Sigmoid colon (tissue), 7 donors: ENCODE data around the gene IL13RA2. TPM values are rescaled to one million over a fixed set of nuclear protein-coding genes. Genes with fewer than 3 reads are reported as not detected.

Source experiments
- DNase-seq: peaks from one replicate; pipeline ENCODE4 v3.0.0-alpha.2; 2019
- H3K27ac ChIP-seq, 4 donors: fragments of 200-600 bp; sonication (generic); one replicate each; pipeline ENCODE4 v1.5.1; 2016 to 2019; ENCODE audit warnings: mild to moderate bottlenecking in 1 of 4
- H3K27me3 ChIP-seq, 3 donors: fragments of 200-600 bp; sonication (generic); one replicate each; pipeline ENCODE4 v1.5.1; 2019; ENCODE audit warnings: mild to moderate bottlenecking in 1 of 3
- H3K36me3 ChIP-seq, 4 donors: fragments of 200-600 bp; sonication (generic); one replicate each; pipeline ENCODE4 v1.5.1; 2016 to 2019
- H3K4me1 ChIP-seq, 4 donors: fragments of 200-600 bp; sonication (generic); one replicate each; pipeline ENCODE4 v1.5.1; 2017 to 2019
- H3K4me3 ChIP-seq, 4 donors: fragments of 200-600 bp; sonication (generic); one replicate each; pipeline ENCODE4 v1.5.1; 2017 to 2019; ENCODE audit warnings: mild to moderate bottlenecking in 2 of 4, moderate library complexity in 1 of 4
- H3K9me3 ChIP-seq, 4 donors: fragments of 200-600 bp in 3 of 4; sonication (generic) in 3 of 4; one replicate each; pipeline versions ENCODE4 v1.5.1 to v1.6.1; 2013 to 2019
- EP300 ChIP-seq, 4 donors: sonication (generic); formaldehyde crosslinking; IDR thresholded peaks; one replicate each; pipeline ENCODE4 v1.6.1; 2017; ENCODE audit warnings: antibody characterized with exemption in 4 of 4
- POLR2A ChIP-seq, 2 donors: fragments of 450-650 bp; IDR thresholded peaks; one replicate each; pipeline ENCODE4 v1.6.1; 2016; ENCODE audit warnings: antibody characterized with exemption in 2 of 2, mild to moderate bottlenecking in 2 of 2, moderate library complexity in 2 of 2
- POLR2AphosphoS5 ChIP-seq, 4 donors: sonication (generic); formaldehyde crosslinking; IDR thresholded peaks; one replicate each; pipeline ENCODE4 v1.6.1; 2017; ENCODE audit warnings: antibody characterized with exemption in 4 of 4
- WGBS, 2 donors: extraction: QIAGEN DNeasy Blood & Tissue Kit; methylation state at CpG; one replicate each; pipeline ENCODE4 v1.1.7; 2013; 5-methylcytosine and 5-hydroxymethylcytosine counted together
- intact Hi-C: fragments of 100-400 bp; cut with DNase I; formaldehyde crosslinking; loops from one replicate; pipeline ENCODE4 v1.15.1; 2023
- polyA plus RNA-seq, 3 donors: library from polyadenylated mRNA; stranded (reverse); fragments of 200-250 nt; gene quantifications; one replicate each; pipeline ENCODE4 v1.2.3, GENCODE V29; 2013
- total RNA-seq, 4 donors: library from RNA; depleted of rRNA; stranded (reverse); fragments of >200 nt; gene quantifications; one replicate each; pipeline ENCODE4 v1.1.0, GENCODE V29; 2016
- TF ChIP-seq, protein P1 (sequence below), 4 experiments: fragments of 450-650 bp in 3 of 4; fragments of 200-600 bp in 1 of 4; IDR thresholded peaks; one replicate each; pipeline ENCODE4 v1.5.1; 2016 to 2019; ENCODE audit warnings: antibody characterized with exemption in 4 of 4, mild to moderate bottlenecking in 3 of 4, moderate library complexity in 2 of 4
- donor health status: healthy with polysubstance abuse.
- donor health status: Bipolar disorder and iron deficiency.
- donor health status: healthy.

Gene IL13RA2
- total and polyA plus RNA-seq, 7 donors = 0.36 to 0.45 TPM; not detected in 5

GRCh38 chrX:115023811-115024210, 6.4 kb upstream of the IL13RA2 start:
- TF ChIP-seq, protein P1, sequence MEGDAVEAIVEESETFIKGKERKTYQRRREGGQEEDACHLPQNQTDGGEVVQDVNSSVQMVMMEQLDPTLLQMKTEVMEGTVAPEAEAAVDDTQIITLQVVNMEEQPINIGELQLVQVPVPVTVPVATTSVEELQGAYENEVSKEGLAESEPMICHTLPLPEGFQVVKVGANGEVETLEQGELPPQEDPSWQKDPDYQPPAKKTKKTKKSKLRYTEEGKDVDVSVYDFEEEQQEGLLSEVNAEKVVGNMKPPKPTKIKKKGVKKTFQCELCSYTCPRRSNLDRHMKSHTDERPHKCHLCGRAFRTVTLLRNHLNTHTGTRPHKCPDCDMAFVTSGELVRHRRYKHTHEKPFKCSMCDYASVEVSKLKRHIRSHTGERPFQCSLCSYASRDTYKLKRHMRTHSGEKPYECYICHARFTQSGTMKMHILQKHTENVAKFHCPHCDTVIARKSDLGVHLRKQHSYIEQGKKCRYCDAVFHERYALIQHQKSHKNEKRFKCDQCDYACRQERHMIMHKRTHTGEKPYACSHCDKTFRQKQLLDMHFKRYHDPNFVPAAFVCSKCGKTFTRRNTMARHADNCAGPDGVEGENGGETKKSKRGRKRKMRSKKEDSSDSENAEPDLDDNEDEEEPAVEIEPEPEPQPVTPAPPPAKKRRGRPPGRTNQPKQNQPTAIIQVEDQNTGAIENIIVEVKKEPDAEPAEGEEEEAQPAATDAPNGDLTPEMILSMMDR (IDR thresholded peaks at IDR 0.05) = no peak
- TF ChIP-seq POLR2AphosphoS5 (IDR thresholded peaks at IDR 0.05) = no peak
- no peak for TF ChIP-seq EP300 (IDR thresholded peaks at IDR 0.05)
- TF ChIP-seq POLR2A (IDR thresholded peaks at IDR 0.05) = no peak
- H3K4me1 ChIP-seq = no peaks in the 10 kb centered on the region
- no peak overlapping the region for H3K27ac ChIP-seq
- 88 to 91% methylated on average over 3 of the region's 3 CpGs for WGBS, 2 donors
- H3K27me3 ChIP-seq = no peaks in the 10 kb centered on the region
- intact Hi-C loops = no loop called here
- DNase-seq = no peak
- no peak overlapping the region for H3K4me3 ChIP-seq
- no peaks in the 10 kb centered on the region for H3K36me3 ChIP-seq
- H3K9me3 ChIP-seq = no peaks in the 10 kb centered on the region

DNA sequence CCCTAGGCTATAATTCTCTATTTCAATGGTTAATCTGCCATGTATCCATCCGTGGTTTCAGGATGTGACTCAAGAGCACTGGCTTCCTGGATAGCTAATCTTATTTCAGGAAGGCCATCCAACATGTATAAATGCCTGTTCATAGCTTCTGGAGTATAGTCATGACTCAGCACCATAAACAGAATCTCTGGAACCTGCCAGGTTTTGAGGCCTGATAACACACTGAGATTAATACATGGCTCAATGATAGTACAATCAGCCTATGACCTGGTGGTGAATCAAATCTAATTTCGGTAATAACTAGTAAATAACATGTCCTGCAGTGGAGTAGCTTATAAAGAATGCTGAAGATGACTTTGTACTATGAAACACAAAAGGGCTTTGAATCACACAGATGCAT, 5.7 kb upstream of the IL13RA2 start:
- Histone ChIP-seq H3K27ac (no peak overlapping the region), H3K9me3 (no peaks in the 10 kb centered on the region), H3K4me1 (no peaks in the 10 kb centered on the region), H3K27me3 (no peaks in the 10 kb centered on the region), H3K4me3 (no peak overlapping the region), H3K36me3 (no peaks in the 10 kb centered on the region)
- TF ChIP-seq POLR2A (IDR thresholded peaks at IDR 0.05) = no peak
- intact Hi-C loops = no loop called here
- no peak for DNase-seq
- 6 to 16% methylated on average over 2 of the region's 2 CpGs for WGBS, 2 donors

DNA sequence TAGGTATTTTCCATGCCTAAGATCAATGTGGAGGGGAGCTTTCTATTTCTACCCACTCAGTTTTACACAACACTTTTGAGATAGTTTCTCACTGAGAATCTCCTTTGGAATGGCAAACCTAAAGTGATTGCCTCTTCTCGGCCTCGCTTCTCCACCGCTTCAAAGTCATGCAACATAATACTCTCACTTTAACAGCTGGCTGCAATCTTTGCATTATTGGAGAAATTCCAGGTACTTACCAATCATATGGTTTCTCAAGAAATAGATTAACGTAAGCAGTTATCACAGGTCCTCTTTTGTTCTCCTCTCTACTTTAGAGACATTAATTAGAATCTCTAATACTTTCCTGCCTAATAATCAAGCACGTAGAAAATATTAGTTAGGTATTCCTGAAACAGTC, 3.7 kb upstream of the IL13RA2 start:
- WGBS, 2 donors = 13 to 60% methylated on average over 5 of the region's 5 CpGs
- DNase-seq = no peak
- Histone ChIP-seq H3K27ac (no peak overlapping the region), H3K4me3 (no peak overlapping the region), H3K4me1 (no peaks in the 10 kb centered on the region), H3K36me3 (no peaks in the 10 kb centered on the region), H3K27me3 (no peaks in the 10 kb centered on the region), H3K9me3 (no peaks in the 10 kb centered on the region)
- intact Hi-C loops = no loop called here
- TF ChIP-seq, protein P1 (IDR thresholded peaks at IDR 0.05) = no peak
- TF ChIP-seq POLR2A (IDR thresholded peaks at IDR 0.05) (no peak), EP300 (IDR thresholded peaks at IDR 0.05) (no peak), POLR2AphosphoS5 (IDR thresholded peaks at IDR 0.05) (no peak)

DNA sequence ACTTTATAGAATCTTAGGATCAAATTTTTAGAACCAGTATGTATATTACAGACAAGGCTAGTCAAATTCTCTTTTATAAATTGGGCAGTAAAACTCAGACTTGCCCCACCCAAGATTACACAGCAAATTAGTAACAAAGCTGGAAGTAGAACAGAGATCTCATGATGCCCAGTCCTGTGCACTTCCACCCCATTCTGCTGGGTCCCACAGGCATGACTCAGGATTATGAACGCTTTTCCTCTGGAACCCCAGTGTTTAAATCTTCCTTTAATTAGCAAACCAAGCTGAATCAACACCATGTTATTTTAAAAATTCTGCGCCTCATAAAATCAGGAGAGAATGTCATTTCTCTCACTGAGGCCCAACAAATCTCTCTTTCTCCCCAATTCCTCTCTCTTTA, 1.5 kb upstream of the IL13RA2 start:
- no peaks in the 10 kb centered on the region for H3K9me3 ChIP-seq
- 61 to 87% methylated on average over 2 of the region's 2 CpGs for WGBS, 2 donors
- intact Hi-C loops = no loop called here

DNA sequence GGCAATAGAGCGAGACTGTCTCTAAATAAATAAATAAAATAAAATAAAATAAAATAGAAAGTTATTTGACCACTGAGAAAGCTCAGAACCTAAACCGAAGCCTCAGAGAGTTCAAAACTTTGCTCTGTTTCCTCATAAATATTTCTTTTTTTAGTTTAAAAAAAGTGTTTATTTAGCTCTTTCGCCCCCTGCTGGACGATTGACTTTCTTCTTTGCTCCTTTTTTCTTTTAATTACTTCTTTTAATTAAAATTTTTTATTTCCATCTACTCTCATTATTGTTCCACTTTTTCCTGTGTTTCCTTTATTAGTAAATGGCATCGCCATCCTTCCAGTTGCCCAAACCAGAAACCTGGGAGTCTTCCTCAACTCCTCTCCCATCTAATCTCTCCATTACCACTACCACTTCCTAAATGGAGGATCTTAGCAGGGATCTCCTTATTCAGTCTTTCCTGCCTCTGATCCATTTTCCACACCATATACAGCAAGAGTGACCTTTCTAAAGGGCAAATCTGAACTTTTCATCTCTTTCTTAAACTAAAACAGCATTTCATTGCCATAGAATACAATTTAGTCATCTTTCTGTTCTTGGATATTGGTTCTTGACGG, 728 bp upstream of the IL13RA2 start:
- DNase-seq = no peak
- Histone ChIP-seq H3K4me3 (no peak overlapping the region), H3K9me3 (no peaks in the 10 kb centered on the region), H3K27me3 (no peaks in the 10 kb centered on the region), H3K36me3 (no peaks in the 10 kb centered on the region), H3K4me1 (no peaks in the 10 kb centered on the region), H3K27ac (no peak overlapping the region)
- 72 to 78% methylated on average over 6 of the region's 6 CpGs for WGBS, 2 donors
- TF ChIP-seq POLR2A (IDR thresholded peaks at IDR 0.05) = no peak
- TF ChIP-seq EP300 (IDR thresholded peaks at IDR 0.05) = no peak
- TF ChIP-seq POLR2AphosphoS5 (IDR thresholded peaks at IDR 0.05) = no peak
- TF ChIP-seq, protein P1 (IDR thresholded peaks at IDR 0.05) = no peak
- intact Hi-C loops = no loop called here

More for the DNA sequence above, 1.5 kb upstream of the IL13RA2 start:
- H3K4me3 ChIP-seq = no peak overlapping the region
- no peaks in the 10 kb centered on the region for H3K36me3 ChIP-seq
- no peaks in the 10 kb centered on the region for H3K4me1 ChIP-seq
- no peak for TF ChIP-seq POLR2AphosphoS5 (IDR thresholded peaks at IDR 0.05)
- TF ChIP-seq, protein P1 (IDR thresholded peaks at IDR 0.05) = no peak
- no peak for TF ChIP-seq EP300 (IDR thresholded peaks at IDR 0.05)
- no peak for TF ChIP-seq POLR2A (IDR thresholded peaks at IDR 0.05)
- no peak overlapping the region for H3K27ac ChIP-seq
- no peaks in the 10 kb centered on the region for H3K27me3 ChIP-seq
- DNase-seq = no peak
